Gastroesophageal sphincter (tissue), 4 donors: Measurements from ENCODE around the gene OR4C11. TPM values are rescaled to one million over a fixed set of nuclear protein-coding genes. Genes with fewer than 3 reads are reported as not detected.

Source experiments
- ATAC-seq: fragments of 150-250 bp; one replicate; pipeline ENCODE4 v1.9.1; 2016; ENCODE audit warnings: mild to moderate bottlenecking, moderate library complexity
- H3K27ac ChIP-seq, 4 donors: fragments of 200-600 bp; sonication (generic) in 3 of 4; 1 replicate in 3 of 4; 2 replicates in 1 of 4; pipeline ENCODE4 v1.5.1; 2016 to 2019
- H3K27me3 ChIP-seq: fragments of 200-600 bp; sonication (generic); one replicate; pipeline ENCODE4 v1.5.1; 2019
- H3K36me3 ChIP-seq, 2 donors: fragments of 200-600 bp; sonication (generic); one replicate each; pipeline ENCODE4 v1.5.1; 2019; ENCODE audit warnings: control low read depth in 1 of 2
- H3K4me1 ChIP-seq, 3 donors: fragments of 200-600 bp; sonication (generic); 1 replicate in 2 of 3; 2 replicates in 1 of 3; pipeline ENCODE4 v1.5.1; 2016 to 2019; ENCODE audit warnings: control low read depth in 2 of 3
- H3K4me3 ChIP-seq, 2 donors: fragments of 200-600 bp; sonication (generic); one replicate each; pipeline ENCODE4 v1.5.1; 2019; ENCODE audit warnings: mild to moderate bottlenecking in 1 of 2, moderate library complexity in 1 of 2
- H3K9me3 ChIP-seq, 3 donors: fragments of 200-600 bp; sonication (generic); one replicate each; pipeline ENCODE4 v1.5.1; 2017 to 2019; ENCODE audit warnings: control low read depth in 2 of 3
- EP300 ChIP-seq: sonication (generic); formaldehyde crosslinking; IDR thresholded peaks from one replicate; pipeline ENCODE4 v1.6.1; 2017; ENCODE audit warnings: antibody characterized with exemption, mild to moderate bottlenecking
- POLR2A ChIP-seq, 2 donors: fragments of 450-650 bp; IDR thresholded peaks; one replicate each; pipeline ENCODE4 v1.6.1; 2017; ENCODE audit warnings: antibody characterized with exemption in 2 of 2, mild to moderate bottlenecking in 2 of 2, moderate library complexity in 1 of 2
- POLR2AphosphoS5 ChIP-seq: sonication (generic); formaldehyde crosslinking; IDR thresholded peaks from one replicate; pipeline ENCODE4 v1.6.1; 2017; ENCODE audit warnings: antibody characterized with exemption
- WGBS, 2 donors: methylation state at CpG; one replicate each; pipeline ENCODE4 v1.1.5; 2018; ENCODE audit warnings: low coverage in 1 of 2; 5-methylcytosine and 5-hydroxymethylcytosine counted together
- total RNA-seq, 4 donors: library from RNA; depleted of rRNA; stranded (reverse); fragments of >200 nt; gene quantifications; one replicate each; pipeline ENCODE4 v1.1.0, GENCODE V29; 2016
- TF ChIP-seq, protein P1 (sequence below), 4 experiments: fragments of 200-600 bp in 2 of 4; fragments of 450-650 bp in 2 of 4; sonication (generic) in 1 of 4; IDR thresholded peaks; one replicate each; pipeline ENCODE4 v1.5.1; 2017 to 2019; ENCODE audit warnings: antibody characterized with exemption in 4 of 4, mild to moderate bottlenecking in 2 of 4, moderate library complexity in 2 of 4

Gene OR4C11, protein sequence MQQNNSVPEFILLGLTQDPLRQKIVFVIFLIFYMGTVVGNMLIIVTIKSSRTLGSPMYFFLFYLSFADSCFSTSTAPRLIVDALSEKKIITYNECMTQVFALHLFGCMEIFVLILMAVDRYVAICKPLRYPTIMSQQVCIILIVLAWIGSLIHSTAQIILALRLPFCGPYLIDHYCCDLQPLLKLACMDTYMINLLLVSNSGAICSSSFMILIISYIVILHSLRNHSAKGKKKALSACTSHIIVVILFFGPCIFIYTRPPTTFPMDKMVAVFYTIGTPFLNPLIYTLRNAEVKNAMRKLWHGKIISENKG
- not detected for total RNA-seq

- Histone ChIP-seq H3K9me3 (no peaks in the 10 kb centered on the region), H3K27ac (no peak within 1 kb of the TSS), H3K36me3 (no peaks in the 10 kb centered on the region), H3K4me1 (no peaks in the 10 kb centered on the region), H3K4me3 (no peak within 1 kb of the TSS), H3K27me3 (no peaks in the 10 kb centered on the region)
- WGBS, 2 donors: 34 to 35% methylated on average over 2 of the region's 2 CpGs
- ATAC-seq: no peak
- TF ChIP-seq EP300 (no peak), POLR2AphosphoS5 (no peak), POLR2A (IDR thresholded peaks at IDR 0.05) (no peak)
- TF ChIP-seq, protein P1, sequence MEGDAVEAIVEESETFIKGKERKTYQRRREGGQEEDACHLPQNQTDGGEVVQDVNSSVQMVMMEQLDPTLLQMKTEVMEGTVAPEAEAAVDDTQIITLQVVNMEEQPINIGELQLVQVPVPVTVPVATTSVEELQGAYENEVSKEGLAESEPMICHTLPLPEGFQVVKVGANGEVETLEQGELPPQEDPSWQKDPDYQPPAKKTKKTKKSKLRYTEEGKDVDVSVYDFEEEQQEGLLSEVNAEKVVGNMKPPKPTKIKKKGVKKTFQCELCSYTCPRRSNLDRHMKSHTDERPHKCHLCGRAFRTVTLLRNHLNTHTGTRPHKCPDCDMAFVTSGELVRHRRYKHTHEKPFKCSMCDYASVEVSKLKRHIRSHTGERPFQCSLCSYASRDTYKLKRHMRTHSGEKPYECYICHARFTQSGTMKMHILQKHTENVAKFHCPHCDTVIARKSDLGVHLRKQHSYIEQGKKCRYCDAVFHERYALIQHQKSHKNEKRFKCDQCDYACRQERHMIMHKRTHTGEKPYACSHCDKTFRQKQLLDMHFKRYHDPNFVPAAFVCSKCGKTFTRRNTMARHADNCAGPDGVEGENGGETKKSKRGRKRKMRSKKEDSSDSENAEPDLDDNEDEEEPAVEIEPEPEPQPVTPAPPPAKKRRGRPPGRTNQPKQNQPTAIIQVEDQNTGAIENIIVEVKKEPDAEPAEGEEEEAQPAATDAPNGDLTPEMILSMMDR (IDR thresholded peaks at IDR 0.05): no peak
Measured at GRCh38 chr11:55607545-55607944, at the start of gene OR4C11. Gene OR4C11, minus strand, starts transcription at chr11:55607645. Its CDS starts 3,272 bp downstream, at chr11:55604373.

- Histone ChIP-seq H3K4me3 (no peak overlapping the region), H3K4me1 (no peaks in the 10 kb centered on the region), H3K27me3 (no peaks in the 10 kb centered on the region), H3K27ac (no peak overlapping the region), H3K36me3 (no peaks in the 10 kb centered on the region), H3K9me3 (no peaks in the 10 kb centered on the region)
- TF ChIP-seq POLR2A (IDR thresholded peaks at IDR 0.05) (no peak), EP300 (no peak), POLR2AphosphoS5 (no peak)
- TF ChIP-seq, protein P1 (IDR thresholded peaks at IDR 0.05): no peak
- ATAC-seq: no peak
Measured at GRCh38 chr11:55655096-55655495, 47.7 kb upstream of the OR4C11 start.

DNA sequence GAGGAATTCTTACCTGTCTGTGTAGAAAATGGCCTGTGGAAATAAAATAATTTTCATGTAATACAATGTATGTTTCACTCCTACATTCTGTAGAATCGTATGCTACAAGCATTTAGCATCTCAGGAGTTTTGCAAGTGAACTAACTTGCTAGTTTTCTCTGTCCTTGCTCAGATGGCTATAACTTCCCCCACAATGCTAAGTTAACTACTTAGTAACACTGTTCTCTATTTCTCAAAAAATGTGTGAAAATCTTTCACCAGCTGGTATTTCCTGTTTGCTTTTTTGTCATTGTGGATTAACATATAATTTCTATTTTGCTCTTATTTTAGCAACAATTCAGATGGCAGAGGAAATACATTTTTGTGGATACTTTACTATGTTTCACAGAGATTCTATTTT, 45.1 kb upstream of the OR4C11 start:
- no peaks in the 10 kb centered on the region for H3K4me1 ChIP-seq
- H3K27me3 ChIP-seq: no peaks in the 10 kb centered on the region
- ATAC-seq: no peak
- no peak overlapping the region for H3K4me3 ChIP-seq
- H3K27ac ChIP-seq: no peak overlapping the region
- no peaks in the 10 kb centered on the region for H3K9me3 ChIP-seq
- H3K36me3 ChIP-seq: no peaks in the 10 kb centered on the region
- TF ChIP-seq POLR2A (IDR thresholded peaks at IDR 0.05) (no peak), EP300 (no peak), POLR2AphosphoS5 (no peak)
- TF ChIP-seq, protein P1 (IDR thresholded peaks at IDR 0.05): no peak
- 55 to 77% methylated on average over 1 of the region's 1 CpG for WGBS, 2 donors

- Histone ChIP-seq H3K4me1 (no peaks in the 10 kb centered on the region), H3K27ac (no peak within 1 kb of the TSS), H3K4me3 (no peak within 1 kb of the TSS), H3K9me3 (no peaks in the 10 kb centered on the region), H3K36me3 (no peaks in the 10 kb centered on the region), H3K27me3 (no peaks in the 10 kb centered on the region)
- no peak for ATAC-seq
- 63 to 79% methylated on average over 2 of the region's 2 CpGs for WGBS, 2 donors
- TF ChIP-seq POLR2AphosphoS5 (no peak), EP300 (no peak), POLR2A (IDR thresholded peaks at IDR 0.05) (no peak)
- TF ChIP-seq, protein P1 (IDR thresholded peaks at IDR 0.05): no peak
Measured at GRCh38 chr11:55648027-55648426, 40.6 kb upstream of the OR4C11 start, which contains the start of gene OR4S2. Gene OR4S2, plus strand, starts transcription at chr11:55648327. Its CDS starts 2,577 bp downstream, at chr11:55650904.

GRCh38 chr11:55634813-55635212, 27.4 kb upstream of the OR4C11 start, which contains the start of gene OR4P4:
Gene OR4P4, plus strand, starts transcription at chr11:55635113.
- H3K9me3 ChIP-seq: no peaks in the 10 kb centered on the region
- no peaks in the 10 kb centered on the region for H3K27me3 ChIP-seq
- H3K4me1 ChIP-seq: no peaks in the 10 kb centered on the region
- no peak within 1 kb of the TSS for H3K4me3 ChIP-seq
- no peak for ATAC-seq
- WGBS, 2 donors: 37 to 53% methylated on average over 2 to 3 of the region's 3 CpGs
- H3K36me3 ChIP-seq: no peaks in the 10 kb centered on the region
- TF ChIP-seq, protein P1 (IDR thresholded peaks at IDR 0.05): no peak
- no peak for TF ChIP-seq POLR2AphosphoS5
- no peak for TF ChIP-seq POLR2A (IDR thresholded peaks at IDR 0.05)
- no peak for TF ChIP-seq EP300
- H3K27ac ChIP-seq: no peak within 1 kb of the TSS
